Panc1 (cell line): ENCODE results near the gene CFDP1. TPM values are rescaled to one million over a fixed set of nuclear protein-coding genes. Genes with fewer than 3 reads are reported as not detected.

Experiments used
- ATAC-seq: fragments of 200-7000 bp; cut with Tn5 transposase; 2 replicates; pipeline ENCODE4 v1.9.1; 2020; ENCODE audit warnings: mild to moderate bottlenecking, moderate library complexity
- BruUV-seq: library from RNA; stranded (reverse); fragments of 400-500 nt; replicated peaks from 2 replicates; lab custom pipeline; 2021; lab: Mats Ljungman, UMichigan
- CTCF ChIA-PET: fragments of 300-600 bp; sonication (Branson Sonifier 250); formaldehyde crosslinking; loops from one replicate; lab custom pipeline; 2022; ENCODE audit warnings: antibody characterized with exemption; lab: Charles Lee
- POLR2A ChIA-PET: fragments of 300-600 bp; sonication (Branson Sonifier 250); formaldehyde crosslinking; loops from one replicate; lab custom pipeline; 2022; ENCODE audit warnings: antibody characterized with exemption; lab: Charles Lee
- DNase-seq: peaks from one replicate; pipeline ENCODE4 v3.0.0-alpha.2; 2010; ENCODE audit warnings: low read depth, low spot score
- H3K27ac ChIP-seq: 2 replicates; pipeline ENCODE4 v1.5.1; 2011; ENCODE audit warnings: mild to moderate bottlenecking, low read length, inconsistent platforms
- H3K27me3 ChIP-seq: fragments of 200-500 bp; sonication (Bioruptor generic); 2 replicates; pipeline ENCODE4 v1.6.0; 2014; ENCODE audit warnings: low read length, inconsistent platforms; ENCODE audit not compliant: control insufficient read depth, insufficient read depth
- H3K36me3 ChIP-seq: fragments of 200-500 bp; sonication (Bioruptor generic); 2 replicates; pipeline ENCODE4 v1.5.1; 2014; ENCODE audit warnings: inconsistent platforms, mild to moderate bottlenecking, low read length, moderate library complexity; ENCODE audit not compliant: control insufficient read depth, insufficient read depth
- H3K4me1 ChIP-seq: 2 replicates; pipeline ENCODE4 v1.5.1; 2011; ENCODE audit warnings: inconsistent platforms, mild to moderate bottlenecking, low read length, moderate library complexity; ENCODE audit not compliant: control insufficient read depth, insufficient read depth
- H3K4me3 ChIP-seq, 2 experiments: 2 replicates each; pipeline ENCODE4 v1.5.1; 2011 to 2012; ENCODE audit warnings: low read depth in 2 of 2, low read length in 2 of 2, mild to moderate bottlenecking in 2 of 2, inconsistent platforms in 1 of 2, moderate library complexity in 1 of 2
- H3K9me3 ChIP-seq: fragments of 200-500 bp; sonication (Bioruptor generic); 2 replicates; pipeline ENCODE4 v1.5.1; 2014; ENCODE audit warnings: low read depth, mild to moderate bottlenecking, inconsistent platforms, low read length, moderate library complexity; ENCODE audit not compliant: control insufficient read depth, insufficient read depth
- POLR2AphosphoS5 ChIP-seq: IDR thresholded peaks from 2 replicates; pipeline ENCODE4 v1.6.1; 2012; ENCODE audit warnings: mild to moderate bottlenecking, low read depth, low read length, moderate library complexity
- SIN3A ChIP-seq: IDR thresholded peaks from 2 replicates; pipeline ENCODE4 v1.6.1; 2012; ENCODE audit warnings: low read depth, mild to moderate bottlenecking, low read length, moderate library complexity, borderline replicate concordance; ENCODE audit not compliant: insufficient read depth
- TCF7L2 ChIP-seq: IDR thresholded peaks from 2 replicates; pipeline ENCODE4 v1.6.1; 2011; ENCODE audit warnings: mild to moderate bottlenecking, low read depth, low read length, inconsistent platforms
- in situ Hi-C: cut with HindIII; loops from 2 replicates; pipeline ENCODE4 v1.10.0; 2016; ENCODE audit warnings: low sequenced_read_pairs, low pct_unique_long_range_greater_than_20kb
- intact Hi-C: fragments of 100-400 bp; cut with micrococcal nuclease; formaldehyde crosslinking; loops from one replicate; pipeline ENCODE4 v1.10.0; 2022; ENCODE audit not compliant: unreplicated experiment
- total RNA-seq: library from RNA; stranded (reverse); gene quantifications from one replicate; pipeline ENCODE4 v1.2.1, GENCODE V29; 2021; ENCODE audit not compliant: unreplicated experiment
- TF ChIP-seq, protein P1 (sequence below): fragments of 450-650 bp; IDR thresholded peaks from 2 replicates; pipeline ENCODE4 v1.5.1; 2017; ENCODE audit warnings: mild to moderate bottlenecking
- TF ChIP-seq, protein P2 (sequence below), 2 experiments: IDR thresholded peaks; 2 replicates each; pipeline ENCODE4 v1.6.1; 2011 to 2012; ENCODE audit warnings: low read depth in 2 of 2, control low read depth in 1 of 2, low read length in 1 of 2, mild to moderate bottlenecking in 1 of 2, moderate library complexity in 1 of 2; ENCODE audit not compliant: insufficient read depth in 1 of 2

The CFDP1 gene
- total RNA-seq, 1 experiment from 2014 or later, result 25.7 TPM

DNA sequence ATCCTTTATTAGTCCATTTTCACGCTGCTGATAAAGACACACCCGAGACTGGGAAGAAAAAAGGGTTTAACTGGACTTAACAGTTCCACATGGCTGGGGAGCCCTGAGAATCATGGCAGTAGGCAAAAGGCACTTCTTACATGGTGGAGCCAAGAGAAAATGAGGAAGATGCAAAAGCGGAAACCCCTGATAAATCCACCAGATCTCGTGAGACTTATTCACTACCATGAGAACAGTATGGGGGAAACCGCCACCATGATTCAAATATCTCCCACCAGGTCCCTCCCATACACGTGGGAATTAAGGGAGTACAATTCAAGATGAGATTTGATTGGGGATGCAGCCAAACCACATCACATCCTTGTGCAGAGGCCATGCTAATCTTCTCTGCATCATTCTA, 146.9 kb downstream of the CFDP1 start:
- ATAC-seq, result no peak
- no peak overlapping the region for H3K4me3 ChIP-seq
- no peaks in the 10 kb centered on the region for H3K4me1 ChIP-seq
- intact Hi-C loops, result no loop called here
- no peaks in the 10 kb centered on the region for H3K36me3 ChIP-seq
- no peak overlapping the region for H3K27ac ChIP-seq
- no peaks in the 10 kb centered on the region for H3K27me3 ChIP-seq
- no peak for TF ChIP-seq TCF7L2
- no peak for TF ChIP-seq SIN3A
- no peak for TF ChIP-seq POLR2AphosphoS5
- TF ChIP-seq, protein P1, sequence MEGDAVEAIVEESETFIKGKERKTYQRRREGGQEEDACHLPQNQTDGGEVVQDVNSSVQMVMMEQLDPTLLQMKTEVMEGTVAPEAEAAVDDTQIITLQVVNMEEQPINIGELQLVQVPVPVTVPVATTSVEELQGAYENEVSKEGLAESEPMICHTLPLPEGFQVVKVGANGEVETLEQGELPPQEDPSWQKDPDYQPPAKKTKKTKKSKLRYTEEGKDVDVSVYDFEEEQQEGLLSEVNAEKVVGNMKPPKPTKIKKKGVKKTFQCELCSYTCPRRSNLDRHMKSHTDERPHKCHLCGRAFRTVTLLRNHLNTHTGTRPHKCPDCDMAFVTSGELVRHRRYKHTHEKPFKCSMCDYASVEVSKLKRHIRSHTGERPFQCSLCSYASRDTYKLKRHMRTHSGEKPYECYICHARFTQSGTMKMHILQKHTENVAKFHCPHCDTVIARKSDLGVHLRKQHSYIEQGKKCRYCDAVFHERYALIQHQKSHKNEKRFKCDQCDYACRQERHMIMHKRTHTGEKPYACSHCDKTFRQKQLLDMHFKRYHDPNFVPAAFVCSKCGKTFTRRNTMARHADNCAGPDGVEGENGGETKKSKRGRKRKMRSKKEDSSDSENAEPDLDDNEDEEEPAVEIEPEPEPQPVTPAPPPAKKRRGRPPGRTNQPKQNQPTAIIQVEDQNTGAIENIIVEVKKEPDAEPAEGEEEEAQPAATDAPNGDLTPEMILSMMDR, result no peak
- TF ChIP-seq, protein P2, sequence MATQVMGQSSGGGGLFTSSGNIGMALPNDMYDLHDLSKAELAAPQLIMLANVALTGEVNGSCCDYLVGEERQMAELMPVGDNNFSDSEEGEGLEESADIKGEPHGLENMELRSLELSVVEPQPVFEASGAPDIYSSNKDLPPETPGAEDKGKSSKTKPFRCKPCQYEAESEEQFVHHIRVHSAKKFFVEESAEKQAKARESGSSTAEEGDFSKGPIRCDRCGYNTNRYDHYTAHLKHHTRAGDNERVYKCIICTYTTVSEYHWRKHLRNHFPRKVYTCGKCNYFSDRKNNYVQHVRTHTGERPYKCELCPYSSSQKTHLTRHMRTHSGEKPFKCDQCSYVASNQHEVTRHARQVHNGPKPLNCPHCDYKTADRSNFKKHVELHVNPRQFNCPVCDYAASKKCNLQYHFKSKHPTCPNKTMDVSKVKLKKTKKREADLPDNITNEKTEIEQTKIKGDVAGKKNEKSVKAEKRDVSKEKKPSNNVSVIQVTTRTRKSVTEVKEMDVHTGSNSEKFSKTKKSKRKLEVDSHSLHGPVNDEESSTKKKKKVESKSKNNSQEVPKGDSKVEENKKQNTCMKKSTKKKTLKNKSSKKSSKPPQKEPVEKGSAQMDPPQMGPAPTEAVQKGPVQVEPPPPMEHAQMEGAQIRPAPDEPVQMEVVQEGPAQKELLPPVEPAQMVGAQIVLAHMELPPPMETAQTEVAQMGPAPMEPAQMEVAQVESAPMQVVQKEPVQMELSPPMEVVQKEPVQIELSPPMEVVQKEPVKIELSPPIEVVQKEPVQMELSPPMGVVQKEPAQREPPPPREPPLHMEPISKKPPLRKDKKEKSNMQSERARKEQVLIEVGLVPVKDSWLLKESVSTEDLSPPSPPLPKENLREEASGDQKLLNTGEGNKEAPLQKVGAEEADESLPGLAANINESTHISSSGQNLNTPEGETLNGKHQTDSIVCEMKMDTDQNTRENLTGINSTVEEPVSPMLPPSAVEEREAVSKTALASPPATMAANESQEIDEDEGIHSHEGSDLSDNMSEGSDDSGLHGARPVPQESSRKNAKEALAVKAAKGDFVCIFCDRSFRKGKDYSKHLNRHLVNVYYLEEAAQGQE (IDR thresholded peaks at IDR 0.05; ENCODE audit: insufficient read depth in 1 of 2, low read depth in 2 of 2, low read length in 1 of 2), result no peak
- ChIA-PET POLR2A (no interaction called here), CTCF (no interaction called here)
- in situ Hi-C loops, result no loop called here
- BruUV-seq, result no TSS peak
- no peaks in the 10 kb centered on the region for H3K9me3 ChIP-seq
- no peak for DNase-seq

DNA sequence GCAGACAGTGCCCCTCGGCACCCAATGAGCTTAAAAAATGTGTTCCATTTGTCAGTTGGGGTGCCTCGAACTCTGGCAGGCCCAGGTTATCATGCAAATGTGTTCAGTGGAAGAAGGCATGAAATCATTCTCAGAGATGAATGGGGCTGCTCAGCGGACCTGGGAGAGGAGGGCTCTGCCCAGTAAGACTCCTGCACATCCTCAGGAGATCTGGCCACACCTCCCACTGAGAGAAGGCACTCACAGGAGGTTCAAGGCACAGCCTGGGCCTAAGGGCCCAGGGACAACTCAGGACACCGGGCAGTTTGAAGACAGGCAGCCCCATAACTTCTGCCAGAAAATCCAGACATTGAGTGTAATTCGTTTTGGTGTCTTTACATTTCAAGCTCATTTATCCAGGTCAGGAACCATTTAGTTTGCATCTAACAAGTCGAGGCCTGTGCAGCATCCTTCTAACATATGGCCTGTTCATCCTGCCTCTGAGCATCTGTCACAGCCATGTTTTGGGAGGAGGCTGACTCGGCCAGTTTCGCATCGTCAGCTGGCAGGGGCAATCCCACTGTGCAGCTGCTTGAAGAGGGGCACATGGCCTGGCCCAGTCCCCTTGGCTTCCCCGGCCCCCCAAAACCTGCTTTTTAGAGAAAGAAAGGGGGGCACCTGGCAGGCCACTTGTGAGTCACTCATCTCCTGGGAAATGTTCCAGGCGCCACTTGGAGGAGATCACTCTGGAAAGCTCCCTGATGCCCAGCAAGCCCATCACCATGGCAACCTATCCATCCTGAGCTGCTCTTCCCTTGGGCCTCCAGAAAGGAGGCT, 150.6 kb downstream of the CFDP1 start:
- Histone ChIP-seq H3K9me3 (no peaks in the 10 kb centered on the region), H3K27ac (no peak overlapping the region), H3K4me3 (no peak overlapping the region), H3K27me3 (no peaks in the 10 kb centered on the region), H3K36me3 (no peaks in the 10 kb centered on the region), H3K4me1 (no peaks in the 10 kb centered on the region)
- in situ Hi-C loops (no loop called here), intact Hi-C loops (no loop called here)
- no peak for TF ChIP-seq POLR2AphosphoS5
- POLR2A ChIA-PET, result no interaction called here
- DNase-seq, result no peak
- CTCF ChIA-PET, result no interaction called here
- ATAC-seq, result no peak
- BruUV-seq, result no TSS peak

DNA sequence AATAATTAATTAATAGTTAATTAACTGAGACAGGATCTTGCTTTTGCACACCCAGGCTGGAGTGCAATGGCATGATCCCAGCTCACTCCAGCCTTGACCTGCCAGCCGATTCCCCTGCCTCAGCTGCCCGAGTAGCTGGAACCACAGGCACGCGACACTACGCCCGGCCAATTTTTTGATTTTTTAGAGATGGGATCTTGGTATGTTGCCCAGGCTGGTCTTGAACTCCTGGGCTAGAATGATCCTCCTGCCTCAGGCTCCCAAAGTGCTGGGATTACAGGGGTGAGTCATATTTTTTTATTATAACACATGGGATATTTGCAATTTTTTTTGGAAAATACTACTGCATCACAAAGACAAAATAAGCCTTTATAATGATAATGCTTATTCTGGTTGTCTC, 151.5 kb downstream of the CFDP1 start:
- Histone ChIP-seq H3K27me3 (no peaks in the 10 kb centered on the region), H3K4me1 (no peaks in the 10 kb centered on the region), H3K9me3 (no peaks in the 10 kb centered on the region), H3K36me3 (no peaks in the 10 kb centered on the region), H3K27ac (no peak overlapping the region), H3K4me3 (no peak overlapping the region)
- intact Hi-C loops, result no loop called here
- ATAC-seq, result no peak
- TF ChIP-seq POLR2AphosphoS5 (no peak), TCF7L2 (no peak), SIN3A (no peak)
- TF ChIP-seq, protein P2 (IDR thresholded peaks at IDR 0.05; ENCODE audit: insufficient read depth in 1 of 2, low read depth in 2 of 2, low read length in 1 of 2), result no peak
- TF ChIP-seq, protein P1, result no peak
- no peak for DNase-seq
- ChIA-PET POLR2A (no interaction called here), CTCF (no interaction called here)
- no TSS peak for BruUV-seq
- in situ Hi-C loops, result no loop called here
